Ovary (tissue), 3 donors: ENCODE results near the gene ICE1.

Experiments
- EP300 ChIP-seq: sonication (generic); formaldehyde crosslinking; IDR thresholded peaks from one replicate; pipeline ENCODE4 v1.6.1; 2017; ENCODE audit warnings: antibody characterized with exemption
- POLR2A ChIP-seq: fragments of 450-650 bp; IDR thresholded peaks from one replicate; pipeline ENCODE4 v1.6.1; 2017; ENCODE audit warnings: antibody characterized with exemption, mild to moderate bottlenecking, moderate library complexity
- TF ChIP-seq, protein P1 (sequence below), 3 donors: fragments of 450-650 bp in 2 of 3; fragments of 200-600 bp in 1 of 3; IDR thresholded peaks; one replicate each; pipeline versions ENCODE4 v1.5.1 to v1.8.0; 2016 to 2022; ENCODE audit warnings: antibody characterized with exemption in 3 of 3, mild to moderate bottlenecking in 1 of 3
- donor health status: DM: no; HTN: no; CAD: no.

DNA sequence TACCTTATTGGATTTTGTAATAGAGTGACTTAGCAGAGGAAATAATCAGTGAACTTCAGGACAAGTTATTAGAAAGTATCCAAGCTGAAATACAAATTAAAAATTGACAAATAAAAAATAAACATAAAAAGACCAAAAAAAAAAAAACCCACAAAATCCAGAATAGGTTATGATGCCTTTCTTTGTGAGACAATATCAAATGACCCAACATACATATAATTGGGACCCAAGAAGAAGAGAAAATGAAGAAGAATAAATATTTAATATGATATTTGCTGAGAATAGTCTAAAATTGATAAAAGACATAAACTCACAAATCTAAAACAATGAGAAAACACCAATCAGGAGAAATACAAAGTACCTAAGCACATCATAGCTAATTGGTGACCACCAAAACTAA, 81.8 kb downstream of the ICE1 start:
- TF ChIP-seq, protein P1, sequence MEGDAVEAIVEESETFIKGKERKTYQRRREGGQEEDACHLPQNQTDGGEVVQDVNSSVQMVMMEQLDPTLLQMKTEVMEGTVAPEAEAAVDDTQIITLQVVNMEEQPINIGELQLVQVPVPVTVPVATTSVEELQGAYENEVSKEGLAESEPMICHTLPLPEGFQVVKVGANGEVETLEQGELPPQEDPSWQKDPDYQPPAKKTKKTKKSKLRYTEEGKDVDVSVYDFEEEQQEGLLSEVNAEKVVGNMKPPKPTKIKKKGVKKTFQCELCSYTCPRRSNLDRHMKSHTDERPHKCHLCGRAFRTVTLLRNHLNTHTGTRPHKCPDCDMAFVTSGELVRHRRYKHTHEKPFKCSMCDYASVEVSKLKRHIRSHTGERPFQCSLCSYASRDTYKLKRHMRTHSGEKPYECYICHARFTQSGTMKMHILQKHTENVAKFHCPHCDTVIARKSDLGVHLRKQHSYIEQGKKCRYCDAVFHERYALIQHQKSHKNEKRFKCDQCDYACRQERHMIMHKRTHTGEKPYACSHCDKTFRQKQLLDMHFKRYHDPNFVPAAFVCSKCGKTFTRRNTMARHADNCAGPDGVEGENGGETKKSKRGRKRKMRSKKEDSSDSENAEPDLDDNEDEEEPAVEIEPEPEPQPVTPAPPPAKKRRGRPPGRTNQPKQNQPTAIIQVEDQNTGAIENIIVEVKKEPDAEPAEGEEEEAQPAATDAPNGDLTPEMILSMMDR (IDR thresholded peaks at IDR 0.05), result no peak
- no peak for TF ChIP-seq POLR2A
- TF ChIP-seq EP300, result no peak
